Activated CD8-positive, alpha-beta T cell treated with anti-CD3 and anti-CD28 coated beads for 36 hours (primary cell): ENCODE measurements around the gene ABCC11. TPM values are rescaled to one million over a fixed set of nuclear protein-coding genes. Genes with fewer than 3 reads are reported as not detected.

Source experiments
- ATAC-seq: fragments of 200-7000 bp; cut with Tn5 transposase; one replicate; pipeline ENCODE4 v1.10.0; 2021; ENCODE audit warnings: mild to moderate bottlenecking, moderate library complexity
- CTCF ChIA-PET: fragments of 350-600 bp; sonication (Branson Sonifier 250); formaldehyde crosslinking; loops from one replicate; lab custom pipeline; 2021; ENCODE audit warnings: antibody characterized with exemption; lab: Charles Lee
- POLR2A ChIA-PET: fragments of 350-600 bp; sonication (Branson Sonifier 250); formaldehyde crosslinking; loops from one replicate; lab custom pipeline; 2021; ENCODE audit warnings: antibody characterized with exemption; lab: Charles Lee
- DNase-seq: peaks from one replicate; pipeline ENCODE4 v3.0.0-alpha.2; 2020
- H3K27ac Mint-ChIP-seq: one replicate; pipeline ENCODE4 v1.8.0; 2021; ENCODE audit warnings: mild to moderate bottlenecking, mixed read lengths
- H3K27me3 Mint-ChIP-seq: one replicate; pipeline ENCODE4 v1.8.0; 2021; ENCODE audit warnings: mixed read lengths
- H3K36me3 Mint-ChIP-seq: one replicate; pipeline ENCODE4 v1.8.0; 2021; ENCODE audit warnings: low read depth, mixed read lengths
- H3K4me1 Mint-ChIP-seq: one replicate; pipeline ENCODE4 v1.8.0; 2021; ENCODE audit warnings: low read depth, mixed read lengths
- H3K4me3 Mint-ChIP-seq: one replicate; pipeline ENCODE4 v1.8.0; 2021; ENCODE audit warnings: mild to moderate bottlenecking, moderate library complexity, mixed read lengths
- H3K9me3 Mint-ChIP-seq: one replicate; pipeline ENCODE4 v1.8.0; 2021; ENCODE audit warnings: mixed read lengths
- intact Hi-C: fragments of 100-400 bp; cut with micrococcal nuclease; formaldehyde crosslinking; loops from one replicate; pipeline ENCODE4 v1.10.0; 2022
- total RNA-seq, 2 experiments: library from RNA; stranded (reverse); gene quantifications; one replicate each; pipeline ENCODE4 v1.2.3, GENCODE V29; 2021
- TF ChIP-seq, protein P1 (sequence below): fragments of 200-600 bp; IDR thresholded peaks from one replicate; pipeline ENCODE4 v1.8.0; 2022; ENCODE audit warnings: antibody characterized with exemption, mild to moderate bottlenecking

The ABCC11 gene
- total RNA-seq, 2 experiments from 2014 or later, result 0.16 to 0.54 TPM

DNA sequence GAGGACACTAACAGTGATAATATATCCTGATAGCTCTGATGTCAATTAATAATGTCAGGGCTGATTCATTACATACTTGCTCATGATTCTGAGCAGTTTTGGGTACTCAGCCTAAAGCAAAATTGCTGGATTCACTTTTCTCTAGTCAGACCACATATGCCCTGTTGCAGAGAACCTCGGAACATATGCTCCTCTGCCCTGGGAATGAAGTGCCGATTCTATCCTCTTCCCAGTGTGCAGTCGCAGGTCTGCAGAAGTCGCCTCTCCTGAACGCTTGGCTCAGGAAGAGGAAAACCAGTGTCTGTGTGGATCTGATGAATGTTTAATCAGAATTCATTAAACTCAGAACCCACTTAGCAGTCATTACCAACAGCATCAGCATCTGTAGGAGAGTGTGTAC lies 126.1 kb downstream of the ABCC11 start:
- Mint-ChIP-seq H3K36me3 (no peaks in the 10 kb centered on the region), H3K27ac (no peak overlapping the region), H3K9me3 (no peaks in the 10 kb centered on the region), H3K27me3 (peaks cover 10% of the 10 kb centered on the region), H3K4me1 (peaks cover 6% of the 10 kb centered on the region), H3K4me3 (no peak overlapping the region)
- CTCF ChIA-PET, result interaction anchor here (0.9 kb wide), 1 partner anchor 43 kb away, joined by 3 read pairs; no protein-coding TSS in a partner anchor
- DNase-seq, result no peak
- ATAC-seq, result no peak
- POLR2A ChIA-PET, result no interaction called here
- intact Hi-C loops, result no loop called here
- TF ChIP-seq, protein P1, sequence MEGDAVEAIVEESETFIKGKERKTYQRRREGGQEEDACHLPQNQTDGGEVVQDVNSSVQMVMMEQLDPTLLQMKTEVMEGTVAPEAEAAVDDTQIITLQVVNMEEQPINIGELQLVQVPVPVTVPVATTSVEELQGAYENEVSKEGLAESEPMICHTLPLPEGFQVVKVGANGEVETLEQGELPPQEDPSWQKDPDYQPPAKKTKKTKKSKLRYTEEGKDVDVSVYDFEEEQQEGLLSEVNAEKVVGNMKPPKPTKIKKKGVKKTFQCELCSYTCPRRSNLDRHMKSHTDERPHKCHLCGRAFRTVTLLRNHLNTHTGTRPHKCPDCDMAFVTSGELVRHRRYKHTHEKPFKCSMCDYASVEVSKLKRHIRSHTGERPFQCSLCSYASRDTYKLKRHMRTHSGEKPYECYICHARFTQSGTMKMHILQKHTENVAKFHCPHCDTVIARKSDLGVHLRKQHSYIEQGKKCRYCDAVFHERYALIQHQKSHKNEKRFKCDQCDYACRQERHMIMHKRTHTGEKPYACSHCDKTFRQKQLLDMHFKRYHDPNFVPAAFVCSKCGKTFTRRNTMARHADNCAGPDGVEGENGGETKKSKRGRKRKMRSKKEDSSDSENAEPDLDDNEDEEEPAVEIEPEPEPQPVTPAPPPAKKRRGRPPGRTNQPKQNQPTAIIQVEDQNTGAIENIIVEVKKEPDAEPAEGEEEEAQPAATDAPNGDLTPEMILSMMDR, result no peak

DNA sequence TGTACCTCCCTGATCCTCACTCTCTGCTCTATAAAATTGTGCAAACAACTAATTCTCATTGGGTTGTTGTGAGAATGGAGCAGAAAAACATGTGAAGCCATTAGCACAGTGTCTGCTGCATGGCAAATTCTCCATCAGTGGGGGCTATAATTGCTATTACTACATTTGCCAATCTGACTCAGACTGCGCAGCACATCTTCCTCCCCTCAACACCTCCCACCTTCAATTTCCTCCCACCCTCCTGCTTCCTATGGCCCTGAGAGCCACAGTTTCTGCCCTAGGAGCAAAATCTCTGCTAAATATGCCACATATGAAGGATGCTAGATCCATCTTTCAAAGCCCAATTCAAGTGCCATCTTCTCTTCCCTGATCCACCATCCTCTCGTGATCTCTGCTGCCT lies 128.5 kb downstream of the ABCC11 start:
- ChIA-PET POLR2A (no interaction called here), CTCF (interaction anchor here (1.0 to 1.5 kb wide), 2 partner anchors 64 to 109 kb away, joined by 3 read pairs; no protein-coding TSS in a partner anchor)
- Mint-ChIP-seq H3K27me3 (peaks cover 2% of the 10 kb centered on the region), H3K27ac (no peak overlapping the region), H3K4me1 (peaks cover 6% of the 10 kb centered on the region), H3K36me3 (no peaks in the 10 kb centered on the region), H3K4me3 (no peak overlapping the region), H3K9me3 (no peaks in the 10 kb centered on the region)
- ATAC-seq (no peak), DNase-seq (no peak)
- TF ChIP-seq, protein P1, result no peak
- intact Hi-C loops, result no loop called here

DNA sequence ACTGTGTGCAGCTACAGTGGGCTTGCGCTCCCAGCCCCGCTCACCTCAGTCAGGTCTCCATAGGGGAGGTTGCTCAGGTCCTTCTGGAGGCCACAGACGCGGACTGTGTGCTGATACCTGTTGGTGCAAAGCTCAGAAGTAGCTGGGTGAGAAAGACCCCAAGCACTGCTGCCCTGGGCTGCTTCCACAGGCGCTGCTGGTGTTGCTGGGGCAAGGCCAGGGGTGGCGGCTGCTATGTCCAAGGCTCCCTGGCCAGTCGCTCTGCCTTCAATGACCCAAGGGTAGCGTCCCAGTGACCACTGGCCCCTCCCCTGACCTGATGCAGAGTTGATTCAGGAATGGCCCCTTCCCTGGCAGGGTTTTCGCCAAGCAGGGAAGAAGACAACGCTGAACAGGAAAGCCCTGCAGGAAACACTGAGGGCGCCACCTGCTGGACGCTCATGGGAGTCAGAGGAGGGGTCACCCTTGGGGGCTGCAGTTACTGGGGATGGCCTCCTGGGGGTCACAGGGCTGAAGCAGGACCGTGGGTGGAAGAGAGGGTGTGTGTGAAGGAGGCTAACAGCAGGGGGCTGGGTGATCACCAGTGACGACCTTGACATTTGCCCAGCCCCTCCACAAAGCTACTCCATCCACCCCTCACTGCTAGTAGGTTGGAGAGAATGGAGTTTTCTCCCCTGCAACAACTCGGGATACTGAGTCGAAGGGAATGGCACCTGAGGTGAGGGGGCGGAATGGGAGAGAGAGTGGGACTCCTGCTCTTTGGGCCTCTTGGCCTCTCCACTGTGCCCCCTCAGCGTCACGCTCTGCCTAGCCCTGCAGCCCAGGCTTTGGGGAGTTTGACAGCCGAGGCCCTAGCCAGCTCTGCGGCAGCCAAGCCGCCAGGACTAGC lies 129.9 kb downstream of the ABCC11 start:
- Mint-ChIP-seq H3K27ac (no peak overlapping the region), H3K36me3 (no peaks in the 10 kb centered on the region), H3K4me1 (no peaks in the 10 kb centered on the region), H3K4me3 (no peak overlapping the region), H3K9me3 (no peaks in the 10 kb centered on the region), H3K27me3 (peaks cover 2% of the 10 kb centered on the region)
- TF ChIP-seq, protein P1, result peak; percentile 70
- ChIA-PET CTCF (interaction anchor here (1.0 to 1.5 kb wide), 3 partner anchors 47 to 975 kb away, joined by 3 to 4 read pairs (median 3); no protein-coding TSS in a partner anchor), POLR2A (no interaction called here)
- DNase-seq (peak; percentile 73), ATAC-seq (peak; percentile 93)
- intact Hi-C loops, result no loop called here

Other genes starting within 250 kb of the ABCC11 start
- gene ABCC12, start 91.5 kb downstream of the ABCC11 start, total RNA-seq, result not detected
- gene LONP2, start 3.2 kb downstream of the ABCC11 start, total RNA-seq, result 10 to 100 TPM; 50.3 to 51.6 TPM
- gene SIAH1, start 137.9 kb upstream of the ABCC11 start, total RNA-seq, result 10 to 100 TPM; 13.3 to 14.3 TPM